OCI-LY1 (cell line): Measurements from ENCODE around the gene CINP.
"Not testable (repeated sequence)": the region's sequence is repeated elsewhere in the genome, so short reads cannot be mapped to it uniquely, and the experiment has no call there.

Experiments
- H2AFZ ChIP-seq: fragments of 200-600 bp; sonication (generic), shearing (Covaris generic); 2 replicates; pipeline ENCODE4 v1.6.0; 2014; ENCODE audit warnings: antibody characterized with exemption, mild to moderate bottlenecking, low read length
- H3F3A ChIP-seq: fragments of 200-600 bp; sonication (generic), shearing (Covaris generic); 2 replicates; pipeline ENCODE4 v1.6.0; 2014; ENCODE audit warnings: mild to moderate bottlenecking, antibody characterized with exemption, low read length, moderate library complexity; ENCODE audit not compliant: insufficient read depth
- H3K27ac ChIP-seq: fragments of 200-600 bp; sonication (generic); 2 replicates; pipeline ENCODE4 v1.5.1; 2014; ENCODE audit warnings: low read length, mixed run types, mild to moderate bottlenecking, low read depth; ENCODE audit not compliant: poor library complexity, severe bottlenecking
- H3K27me3 ChIP-seq: fragments of 200-600 bp; sonication (generic); 2 replicates; pipeline ENCODE4 v1.6.0; 2014; ENCODE audit warnings: antibody characterized with exemption, mild to moderate bottlenecking, low read length, moderate library complexity; ENCODE audit not compliant: insufficient read depth
- H3K36me3 ChIP-seq: fragments of 200-600 bp; sonication (generic); 2 replicates; pipeline ENCODE4 v1.6.1; 2014; ENCODE audit warnings: mild to moderate bottlenecking, antibody characterized with exemption, low read length, moderate library complexity, mixed read lengths; ENCODE audit not compliant: insufficient read depth
- H3K4me1 ChIP-seq: fragments of 200-600 bp; sonication (generic); 2 replicates; pipeline ENCODE4 v1.5.1; 2014; ENCODE audit warnings: mild to moderate bottlenecking, low read length, moderate library complexity; ENCODE audit not compliant: insufficient read depth, severe bottlenecking
- H3K4me2 ChIP-seq: fragments of 200-600 bp; sonication (generic), shearing (Covaris generic); 2 replicates; pipeline ENCODE4 v1.6.1; 2014; ENCODE audit warnings: low read length
- H3K4me3 ChIP-seq: fragments of 200-600 bp; sonication (generic); 2 replicates; pipeline ENCODE4 v1.5.1; 2014; ENCODE audit warnings: low read length, low read depth, mild to moderate bottlenecking, mixed read lengths; ENCODE audit not compliant: poor library complexity, severe bottlenecking
- H3K79me2 ChIP-seq: fragments of 200-600 bp; shearing (Covaris generic); 2 replicates; pipeline ENCODE4 v1.6.1; 2016; ENCODE audit warnings: mixed run types, low read length, mixed read lengths; ENCODE audit not compliant: insufficient read depth
- H3K9ac ChIP-seq: fragments of 200-600 bp; sonication (generic), shearing (Covaris generic); 2 replicates; pipeline ENCODE4 v1.6.1; 2014; ENCODE audit warnings: mild to moderate bottlenecking, low read length, mixed read lengths
- H3K9me2 ChIP-seq: fragments of 200-600 bp; sonication (generic), shearing (Covaris generic); 2 replicates; pipeline ENCODE4 v1.6.1; 2014; ENCODE audit warnings: low read depth, mild to moderate bottlenecking, low read length, mixed read lengths
- H3K9me3 ChIP-seq: fragments of 200-600 bp; shearing (Covaris generic); 2 replicates; pipeline ENCODE4 v1.6.1; 2014; ENCODE audit warnings: low read length, mixed read lengths
- H4K20me1 ChIP-seq: fragments of 200-600 bp; sonication (generic), shearing (Covaris generic); 2 replicates; pipeline ENCODE4 v1.6.0; 2016; ENCODE audit warnings: mild to moderate bottlenecking, low read length; ENCODE audit not compliant: insufficient read depth
- CTCF ChIP-seq: fragments of 200-600 bp; sonication (generic), shearing (Covaris generic); IDR thresholded peaks from 2 replicates; pipeline ENCODE4 v1.5.1; 2017; ENCODE audit warnings: mild to moderate bottlenecking, antibody characterized with exemption, low read length, moderate library complexity, mixed read lengths
- EZH2 ChIP-seq: fragments of 200-600 bp; sonication (generic), shearing (Covaris generic); IDR thresholded peaks from 2 replicates; pipeline ENCODE4 v1.8.0; 2017; ENCODE audit warnings: borderline replicate concordance, mixed run types, mild to moderate bottlenecking, antibody characterized with exemption, low read length, moderate library complexity, mixed read lengths

The CINP gene

GRCh38 chr14:102333795-102334705, 28.6 kb downstream of the CINP start:
- Histone ChIP-seq H3F3A (no peaks in the 10 kb centered on the region), H3K27me3 (no peaks in the 10 kb centered on the region), H3K79me2 (no peaks in the 10 kb centered on the region), H3K9me2 (no peaks in the 10 kb centered on the region), H3K4me1 (no peaks in the 10 kb centered on the region), H2AFZ (no peak overlapping the region), H3K9ac (no peak overlapping the region), H4K20me1 (no peaks in the 10 kb centered on the region), H3K27ac (no peak overlapping the region), H3K36me3 (peaks cover 6% of the 10 kb centered on the region; the same call in 1 of the 2 replicates), H3K4me3 (no peak overlapping the region), H3K4me2 (no peak overlapping the region), H3K9me3 (no peaks in the 10 kb centered on the region)
- TF ChIP-seq CTCF (no peak), EZH2 (no peak)

- Histone ChIP-seq H3K27me3 (no peaks in the 10 kb centered on the region), H3K79me2 (no peaks in the 10 kb centered on the region), H3K9me2 (no peaks in the 10 kb centered on the region), H3K9ac (no peak overlapping the region), H2AFZ (no peak overlapping the region), H3K27ac (no peak overlapping the region), H3K9me3 (no peaks in the 10 kb centered on the region), H3K4me2 (no peak overlapping the region), H3F3A (no peaks in the 10 kb centered on the region), H3K4me3 (no peak overlapping the region), H3K4me1 (no peaks in the 10 kb centered on the region), H3K36me3 (peaks cover 5% of the 10 kb centered on the region; the same call in 1 of the 2 replicates), H4K20me1 (no peaks in the 10 kb centered on the region)
- TF ChIP-seq EZH2 (no peak), CTCF (no peak)
Measured at GRCh38 chr14:102333390-102333789, 29.3 kb downstream of the CINP start.

GRCh38 chr14:102330806-102331205, 31.9 kb downstream of the CINP start:
- TF ChIP-seq EZH2 (no peak), CTCF (no peak)
- H3K27me3 ChIP-seq, result no peaks in the 10 kb centered on the region
- no peaks in the 10 kb centered on the region for H3K36me3 ChIP-seq
- no peaks in the 10 kb centered on the region for H4K20me1 ChIP-seq
- H3K9ac ChIP-seq, result no peak overlapping the region
- H3K4me1 ChIP-seq, result no peaks in the 10 kb centered on the region
- H3K4me3 ChIP-seq, result no peak overlapping the region
- H3K79me2 ChIP-seq, result no peaks in the 10 kb centered on the region
- no peak overlapping the region for H3K27ac ChIP-seq
- no peaks in the 10 kb centered on the region for H3K9me2 ChIP-seq
- no peak overlapping the region for H3K4me2 ChIP-seq
- H3F3A ChIP-seq, result no peaks in the 10 kb centered on the region
- H3K9me3 ChIP-seq, result no peaks in the 10 kb centered on the region
- H2AFZ ChIP-seq, result no peak overlapping the region

GRCh38 chr14:102329381-102329780, 33.3 kb downstream of the CINP start:
- not testable (repeated sequence) for H3K27me3 ChIP-seq, H3K4me3 ChIP-seq, H3K9me3 ChIP-seq, H3K9me2 ChIP-seq, H3K4me2 ChIP-seq, H3K9ac ChIP-seq, H4K20me1 ChIP-seq, H3K4me1 ChIP-seq, H3K36me3 ChIP-seq, H3K27ac ChIP-seq, H3F3A ChIP-seq, H2AFZ ChIP-seq, H3K79me2 ChIP-seq
